PFSK-1 (cell line): ENCODE measurements around the gene PSMC4.

Source experiments
- FOXP2 ChIP-seq: optimal IDR thresholded peaks from 2 replicates; pipeline ENCODE3; 2011; ENCODE audit warnings: borderline replicate concordance, control low read depth, inconsistent platforms; ENCODE audit not compliant: insufficient read depth; ENCODE audit errors: extremely low read length, extremely low read depth
- POLR2AphosphoS5 ChIP-seq: IDR thresholded peaks from 2 replicates; pipeline ENCODE4 v1.6.1; 2012; ENCODE audit warnings: low read depth, mild to moderate bottlenecking, control low read depth, low read length, moderate library complexity
- REST ChIP-seq, 2 experiments: IDR thresholded peaks; 2 replicates each; pipeline versions ENCODE4 v1.6.1 to v1.8.0; 2011 to 2012; ENCODE audit warnings: low read depth in 2 of 2, low read length in 2 of 2, control low read depth in 1 of 2, inconsistent platforms in 1 of 2, mild to moderate bottlenecking in 1 of 2, moderate library complexity in 1 of 2; ENCODE audit not compliant: insufficient read depth in 1 of 2
- SIN3A ChIP-seq: IDR thresholded peaks from 2 replicates; pipeline ENCODE4 v1.6.1; 2012; ENCODE audit warnings: mild to moderate bottlenecking, low read length, moderate library complexity, borderline replicate concordance; ENCODE audit not compliant: insufficient read depth
- TAF1 ChIP-seq: IDR thresholded peaks from 2 replicates; pipeline ENCODE4 v1.6.1; 2012; ENCODE audit warnings: low read length, control low read depth, borderline replicate concordance; ENCODE audit not compliant: insufficient read depth

The PSMC4 gene

GRCh38 chr19:39983695-39984300 is 12.8 kb downstream of the PSMC4 start:
- TF ChIP-seq POLR2AphosphoS5 (no peak), FOXP2 (no peak), SIN3A (no peak), REST (IDR thresholded peaks at IDR 0.05; ENCODE audit: insufficient read depth in 1 of 2, low read depth in 2 of 2, low read length in 2 of 2) (no peak), TAF1 (no peak)

GRCh38 chr19:39986643-39987042 is 15.7 kb downstream of the PSMC4 start:
- TF ChIP-seq TAF1, result no peak
- TF ChIP-seq REST (IDR thresholded peaks at IDR 0.05; ENCODE audit: insufficient read depth in 1 of 2, low read depth in 2 of 2, low read length in 2 of 2), result no peak
- no peak for TF ChIP-seq FOXP2
- no peak for TF ChIP-seq POLR2AphosphoS5
- TF ChIP-seq SIN3A, result no peak

GRCh38 chr19:39987167-39987566 is 16.2 kb downstream of the PSMC4 start:
- TF ChIP-seq FOXP2, result no peak
- TF ChIP-seq SIN3A, result no peak
- TF ChIP-seq REST (IDR thresholded peaks at IDR 0.05; ENCODE audit: insufficient read depth in 1 of 2, low read depth in 2 of 2, low read length in 2 of 2), result no peak
- TF ChIP-seq POLR2AphosphoS5, result no peak
- no peak for TF ChIP-seq TAF1

- TF ChIP-seq TAF1, result no peak
- no peak for TF ChIP-seq REST (IDR thresholded peaks at IDR 0.05; ENCODE audit: insufficient read depth in 1 of 2, low read depth in 2 of 2, low read length in 2 of 2)
- no peak for TF ChIP-seq SIN3A
- no peak for TF ChIP-seq POLR2AphosphoS5
- TF ChIP-seq FOXP2, result no peak
Measured at GRCh38 chr19:39987596-39987995, 16.6 kb downstream of the PSMC4 start.
